Nucleus accumbens (tissue), 56 donors: ENCODE measurements around the gene SUPT3H.
"Not testable (repeated sequence)": the region's sequence is repeated elsewhere in the genome, so short reads cannot be mapped to it uniquely, and the experiment has no call there.

ENCODE experiments used
- DNase-seq, 56 donors: peaks; one replicate each; lab custom pipeline; 2025; lab: John Stamatoyannopoulos, UW

Gene SUPT3H

DNA sequence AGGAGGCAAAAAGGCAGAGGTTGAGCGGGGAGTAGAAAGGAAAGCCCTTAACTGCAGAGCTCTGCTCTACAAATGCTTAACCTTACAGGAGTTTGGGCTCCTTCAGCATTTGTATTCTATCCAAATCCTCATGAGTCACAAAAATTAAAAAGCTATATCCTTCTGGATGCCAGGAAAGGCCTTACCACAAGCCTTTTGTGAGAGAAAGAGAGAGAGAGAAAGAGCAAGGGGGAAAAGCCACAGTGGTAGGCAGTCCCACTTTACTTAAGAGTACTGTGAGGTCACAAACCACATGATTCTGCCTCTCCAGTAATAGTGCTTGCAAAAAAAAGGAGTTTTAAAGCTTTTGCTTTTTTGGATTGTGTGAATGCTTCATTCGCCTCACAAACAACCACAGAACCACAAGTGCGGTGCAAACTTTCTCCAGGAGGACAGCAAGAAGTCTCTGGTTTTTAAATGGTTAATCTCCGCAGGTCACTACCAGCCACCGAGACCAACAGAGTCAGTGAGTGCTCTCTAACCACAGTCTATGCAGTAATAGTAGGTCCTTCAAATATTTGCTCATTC lies 49.7 kb downstream of the SUPT3H start, which contains the start of gene RUNX2:
TSS of gene RUNX2 (plus strand) at position 375 of the 567 bp plus-strand sequence. CDS start 397 bp downstream, outside the sequence.
- DNase-seq = peak in 1 of 56 donors; percentile 42

DNA sequence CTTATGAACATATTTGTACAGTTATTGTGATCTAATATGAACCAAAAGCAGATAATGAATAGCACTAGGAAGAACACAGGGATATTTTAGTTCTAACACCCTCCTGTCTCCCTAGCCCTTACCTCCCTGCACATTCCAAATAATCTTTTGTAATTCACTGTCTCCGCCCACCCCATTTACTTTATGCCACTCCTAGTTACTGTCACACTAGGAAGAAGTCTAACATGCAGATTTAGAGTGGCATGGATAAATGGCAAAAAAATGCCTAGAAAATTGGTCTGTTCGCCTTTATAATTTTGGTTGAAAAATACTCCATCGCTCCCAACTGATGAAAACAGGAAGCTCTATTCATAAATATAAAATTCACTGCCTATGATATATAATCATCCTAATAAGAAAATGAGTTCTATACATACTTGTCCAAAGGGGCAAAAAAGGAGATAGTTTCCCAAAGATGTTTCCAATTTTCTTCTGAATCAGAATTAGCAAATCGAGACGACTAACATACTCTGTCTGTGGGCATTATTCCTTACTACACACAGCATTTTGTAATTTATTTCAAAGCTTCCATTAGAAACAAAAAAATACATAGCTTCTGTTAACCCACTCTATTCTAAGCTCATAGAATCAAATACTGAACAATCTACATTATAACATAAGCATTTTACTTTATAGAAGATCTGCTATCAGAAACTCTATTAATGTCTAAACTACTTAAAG lies 50.9 kb downstream of the SUPT3H start:
- DNase-seq = no peak

DNA sequence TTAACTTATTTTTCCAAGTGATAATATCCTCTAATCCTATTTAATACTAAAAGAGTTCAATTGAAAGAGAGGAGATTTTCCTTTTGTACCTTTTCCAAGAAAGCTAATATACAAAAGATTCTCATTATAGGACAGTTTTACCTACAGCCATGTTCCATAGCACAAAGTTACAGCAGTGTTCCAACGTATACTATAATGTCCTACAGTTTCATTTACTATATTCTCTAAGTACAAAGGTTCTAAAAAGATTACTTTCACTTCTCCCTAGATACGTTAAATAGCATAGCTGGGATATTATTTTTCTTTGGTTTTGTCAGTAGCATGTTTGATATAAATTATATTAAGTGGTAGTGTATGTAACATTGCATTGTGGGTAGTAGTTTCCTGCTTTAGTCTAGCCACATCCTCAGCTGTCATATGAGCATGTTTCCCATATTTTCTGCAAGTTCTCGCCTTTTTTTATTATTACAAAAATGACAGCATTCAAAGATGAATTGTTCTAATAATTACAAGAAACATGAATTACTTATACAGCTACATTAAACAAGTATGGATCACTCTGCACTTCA lies 54.0 kb downstream of the SUPT3H start:
- no peak for DNase-seq

DNA sequence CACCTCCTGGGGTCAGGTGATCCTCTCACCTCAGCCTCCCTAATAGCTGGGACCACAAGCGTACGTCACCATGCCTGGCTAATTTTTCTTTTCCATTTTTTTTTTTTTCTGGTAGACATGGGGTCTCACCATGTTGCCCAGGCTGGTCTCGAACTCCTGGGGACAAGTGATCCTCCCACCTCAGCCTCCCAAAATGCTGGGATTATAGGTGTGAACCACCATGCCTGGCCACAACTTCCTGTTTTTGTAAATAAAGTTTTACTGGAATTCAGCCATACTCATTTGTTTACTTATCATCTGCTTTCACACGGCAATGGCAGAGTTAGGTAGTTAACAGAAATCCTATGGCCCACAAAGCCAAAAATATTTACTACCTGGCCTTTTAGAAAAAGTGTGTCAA lies 57.4 kb downstream of the SUPT3H start:
- no peak for DNase-seq

DNA sequence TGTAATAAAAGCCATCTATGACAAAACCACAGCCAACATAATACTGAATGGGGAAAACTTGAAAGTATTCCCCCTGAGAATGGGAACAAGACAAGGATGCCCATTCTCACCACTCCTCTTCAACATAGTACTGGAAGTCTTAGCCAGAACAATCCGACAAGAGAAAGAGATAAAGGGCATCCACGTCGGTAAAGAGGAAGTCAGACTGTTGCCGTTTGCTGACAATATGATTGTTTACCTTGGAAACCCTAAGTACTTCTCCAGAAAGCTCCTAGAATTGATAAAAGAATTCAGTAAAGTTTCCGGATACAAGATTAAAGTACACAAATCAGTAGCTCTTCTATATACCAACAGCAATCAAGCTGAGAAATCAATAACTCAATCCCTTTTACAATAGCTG lies 63.6 kb downstream of the SUPT3H start:
- no peak for DNase-seq

DNA sequence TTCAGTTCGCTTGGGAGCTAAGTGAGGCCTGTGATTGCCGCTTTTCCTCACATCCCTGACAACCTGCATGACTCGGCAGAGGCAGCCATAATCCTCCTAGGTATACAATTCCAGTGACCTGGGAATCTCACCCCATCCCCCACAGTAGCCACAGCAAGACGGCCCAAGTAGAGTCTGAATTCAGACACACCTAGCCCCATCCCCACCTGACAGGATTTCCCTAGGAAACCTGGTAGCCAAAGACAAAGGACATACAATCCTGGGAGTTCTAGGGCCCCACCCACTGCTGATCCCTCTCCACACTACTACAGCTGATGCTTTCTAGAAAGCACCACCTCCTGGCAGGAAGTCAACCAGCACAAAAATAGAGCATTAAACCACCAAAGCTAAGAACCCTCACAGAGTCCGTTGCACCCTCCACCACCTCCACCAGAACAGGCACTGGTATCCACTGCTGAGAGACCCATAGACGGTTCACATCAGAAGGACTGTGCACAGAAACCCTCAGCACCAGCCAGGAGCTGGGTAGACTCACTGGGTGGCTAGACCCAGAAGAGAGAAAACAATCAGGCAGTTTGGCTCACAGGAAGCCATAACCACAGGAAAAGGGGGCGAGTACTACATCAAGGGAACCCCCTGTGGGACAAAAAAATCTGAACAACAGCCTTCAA lies 67.5 kb downstream of the SUPT3H start:
- no peak for DNase-seq

DNA sequence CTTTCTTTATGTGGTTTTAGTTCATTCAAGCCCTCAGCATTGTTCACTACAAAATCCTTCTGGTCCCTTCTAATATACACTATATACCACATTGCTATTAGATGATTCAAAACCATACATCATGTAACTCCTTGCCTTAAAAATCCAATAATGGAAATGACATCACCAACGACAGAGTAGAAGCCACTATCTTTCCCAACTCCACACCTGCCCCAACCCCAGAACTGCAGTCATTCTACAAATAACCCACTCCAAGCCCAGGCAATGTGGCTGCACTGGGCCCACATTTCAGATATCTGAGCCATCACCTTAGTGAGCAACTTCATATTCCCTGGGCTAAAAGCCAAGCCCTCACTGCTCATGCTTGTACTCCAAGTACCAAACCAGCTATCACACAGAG lies 72.2 kb downstream of the SUPT3H start:
- no peak for DNase-seq

DNA sequence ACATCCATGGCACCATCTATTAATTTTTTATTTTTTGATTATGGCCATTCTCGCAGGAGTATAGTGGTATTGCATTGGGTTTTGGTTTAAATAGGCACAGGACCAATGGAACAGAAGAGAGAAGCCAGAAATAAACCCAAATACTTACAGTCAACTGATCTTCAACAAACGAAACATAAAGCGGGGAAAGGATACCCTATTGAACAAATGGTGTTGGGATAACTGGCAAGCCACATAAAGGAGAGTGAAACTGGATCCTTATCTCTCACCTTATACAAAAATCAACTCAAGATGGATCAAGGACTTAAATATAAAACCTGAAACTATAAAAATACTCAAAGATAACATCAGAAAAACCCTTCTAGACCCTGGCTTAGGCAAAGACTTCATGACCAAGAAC lies 74.9 kb downstream of the SUPT3H start:
- no peak for DNase-seq

DNA sequence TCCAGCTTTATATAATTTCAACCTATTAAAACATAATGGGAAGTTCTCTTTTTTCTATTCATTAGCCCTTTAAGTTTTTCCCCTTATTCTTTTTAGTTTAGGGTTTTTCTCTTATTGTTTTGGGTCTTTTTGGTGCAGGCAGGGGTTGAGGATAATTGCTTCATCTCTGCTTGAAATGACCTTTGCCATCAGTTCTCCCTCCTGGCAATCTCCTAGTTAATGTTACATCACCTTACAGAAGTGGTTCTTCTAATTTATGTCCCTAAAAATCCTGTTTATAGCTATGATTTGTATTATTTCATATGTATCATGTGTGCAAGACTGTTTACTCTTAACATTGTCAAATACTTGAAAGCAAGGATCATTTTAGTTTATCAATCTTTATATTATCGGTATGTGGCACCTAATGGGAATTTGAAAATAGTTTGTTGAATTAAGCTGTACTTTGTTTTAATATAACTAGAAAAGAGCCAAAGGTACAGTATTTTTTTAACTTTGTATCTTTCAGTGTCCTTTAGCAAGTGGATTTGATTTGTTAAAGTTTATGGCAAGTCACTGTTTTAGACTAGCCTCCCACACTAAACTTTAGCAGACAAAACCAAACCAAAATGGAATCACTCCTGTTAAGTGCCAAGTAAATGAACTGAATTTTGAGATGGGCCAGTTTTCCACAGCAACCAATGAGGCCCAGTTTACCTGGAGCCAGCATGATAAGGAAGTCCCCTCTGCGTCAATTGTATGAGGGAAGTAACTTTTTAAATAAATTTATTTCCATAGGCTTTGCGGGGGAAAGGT lies 76.2 kb downstream of the SUPT3H start:
- DNase-seq = no peak

DNA sequence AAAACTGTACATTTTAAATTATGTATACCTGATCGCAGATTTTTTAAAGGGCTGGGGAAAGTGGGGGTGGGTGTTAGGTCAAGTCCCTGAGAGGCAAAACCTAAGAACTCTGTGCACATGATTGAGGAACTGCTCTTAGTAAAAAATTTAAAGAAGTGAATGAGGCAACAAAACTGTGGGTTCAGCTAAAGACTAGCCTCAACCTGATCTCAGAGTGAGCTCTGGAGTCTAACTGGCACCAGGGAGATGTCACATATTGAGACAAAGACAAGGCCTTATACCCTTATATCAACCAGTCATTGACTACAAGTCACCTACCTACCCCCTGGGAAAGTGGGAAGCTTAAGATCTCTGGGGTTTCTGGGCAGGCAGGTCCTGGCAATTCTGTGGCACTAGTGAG lies 77.0 kb downstream of the SUPT3H start:
- DNase-seq = no peak

DNA sequence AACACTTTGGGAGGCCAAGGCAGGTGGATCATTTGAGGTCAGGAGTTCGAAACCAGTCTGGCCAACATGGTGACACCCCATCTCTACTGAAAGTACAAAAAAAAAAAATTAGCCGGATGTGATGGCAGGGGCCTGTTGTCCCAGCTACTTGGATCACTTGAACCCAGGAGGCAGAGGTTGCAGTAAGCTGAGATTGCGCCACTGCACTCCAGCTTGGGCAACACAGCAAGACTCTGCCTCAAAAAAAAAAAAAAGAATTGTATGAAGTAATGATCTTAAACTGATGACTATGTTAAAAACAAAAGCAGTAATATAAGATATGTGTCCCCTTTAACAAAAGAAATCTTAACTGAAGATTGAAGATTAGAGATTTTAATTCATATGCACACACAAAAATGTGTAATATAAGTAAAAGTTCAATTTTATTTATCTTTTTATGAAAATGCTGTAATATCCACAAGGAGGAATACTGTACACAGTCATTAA lies 78.6 kb downstream of the SUPT3H start:
- no peak for DNase-seq

DNA sequence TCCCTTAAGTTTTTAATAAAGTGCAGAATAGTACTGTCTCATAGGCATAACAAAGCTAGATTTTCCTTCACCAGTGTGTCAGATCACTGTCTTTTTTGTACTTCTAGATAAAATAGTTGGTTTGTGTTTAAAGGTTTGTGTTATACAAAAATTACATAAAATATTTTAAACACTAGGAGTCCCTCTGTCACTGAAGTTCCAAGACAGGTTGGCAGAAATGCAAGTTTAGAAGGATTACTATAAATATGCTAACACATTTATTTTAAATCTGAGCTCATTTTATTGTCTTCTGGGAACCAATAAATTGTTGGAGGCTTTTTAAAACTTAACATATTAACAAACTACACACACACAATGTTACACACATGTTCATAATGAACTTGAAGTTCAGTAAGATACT lies 80.4 kb downstream of the SUPT3H start:
- DNase-seq = no peak

DNA sequence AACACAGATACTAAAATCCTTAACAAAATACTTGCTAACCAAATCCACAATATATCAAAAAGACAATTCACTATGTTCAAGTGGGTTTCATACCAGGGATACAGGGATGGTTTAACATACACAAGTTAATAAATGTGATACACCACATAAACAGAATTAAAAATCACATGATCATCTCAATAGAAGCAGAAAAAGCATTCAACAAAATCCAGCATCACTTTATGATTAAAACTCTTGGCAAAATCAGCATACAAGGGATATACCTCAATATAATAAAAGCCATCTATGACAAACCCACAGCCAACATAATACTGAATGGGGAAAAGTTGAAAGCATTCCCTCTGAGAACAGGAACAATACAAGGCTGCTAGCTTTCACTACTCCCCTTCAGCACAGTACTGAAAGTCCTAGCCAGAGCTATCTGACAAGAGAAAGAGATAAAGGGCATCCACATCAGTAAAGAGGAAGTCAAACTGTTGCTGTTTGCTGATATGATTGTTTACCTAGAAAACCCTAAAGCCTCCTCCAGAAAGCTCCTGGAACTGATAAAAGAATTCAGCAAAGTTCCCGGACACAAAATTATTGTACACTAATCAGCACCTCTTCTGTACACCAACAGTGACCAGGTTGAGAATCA lies 83.6 kb downstream of the SUPT3H start:
- DNase-seq = not testable (repeated sequence)

DNA sequence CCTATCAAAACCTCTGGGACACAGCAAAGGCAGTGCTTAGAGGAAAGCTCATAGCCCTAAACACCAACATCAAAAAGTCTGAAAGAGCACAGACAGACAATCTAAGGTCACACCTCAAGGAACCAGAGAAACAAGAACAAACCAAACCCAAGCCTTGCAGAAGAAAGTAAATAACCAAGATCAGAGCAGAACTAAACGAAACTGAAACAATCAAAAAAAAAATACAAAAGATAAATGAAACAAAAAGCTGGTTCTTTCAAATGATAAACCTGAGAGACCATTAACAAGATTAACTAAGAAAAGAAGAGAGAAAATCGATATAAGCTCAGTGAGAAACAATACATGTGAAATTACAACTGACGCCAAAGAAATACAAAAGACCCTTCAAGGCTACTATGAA lies 84.4 kb downstream of the SUPT3H start:
- no peak for DNase-seq

DNA sequence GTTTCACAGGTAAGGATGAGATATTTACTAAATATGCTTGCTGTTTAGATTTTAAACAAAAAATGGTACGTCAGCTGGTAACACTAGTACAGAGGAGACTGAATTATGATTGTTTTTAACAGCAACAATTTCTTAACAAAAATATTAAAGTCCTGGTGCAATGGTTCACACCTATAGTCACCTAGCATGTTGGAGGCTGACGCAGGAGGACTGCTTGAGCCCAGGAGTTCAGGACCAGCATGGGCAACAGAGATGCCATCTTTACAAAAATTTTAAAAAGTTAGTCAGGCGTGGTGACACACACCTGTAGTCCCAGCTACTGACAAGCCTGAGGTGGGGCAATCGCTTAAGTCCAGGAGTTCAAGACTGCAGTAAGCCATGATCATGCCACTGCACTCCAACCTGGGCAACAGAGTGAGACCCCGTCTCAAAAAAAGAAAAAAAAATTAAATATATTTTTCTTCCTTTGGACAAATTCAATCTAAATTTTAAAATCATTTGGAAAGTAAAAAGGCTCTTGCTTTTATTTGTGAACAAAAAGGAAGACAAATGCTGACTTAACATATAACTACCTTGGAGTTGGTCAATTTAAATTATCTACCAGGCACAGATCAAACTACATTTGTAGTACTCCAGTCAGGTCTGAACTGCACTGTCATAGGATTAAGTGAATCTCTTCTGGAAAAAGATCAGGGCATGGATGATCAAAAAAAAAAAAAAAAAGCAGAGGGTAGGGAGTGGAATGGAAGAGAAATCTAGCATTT lies 87.8 kb downstream of the SUPT3H start:
- DNase-seq = no peak

DNA sequence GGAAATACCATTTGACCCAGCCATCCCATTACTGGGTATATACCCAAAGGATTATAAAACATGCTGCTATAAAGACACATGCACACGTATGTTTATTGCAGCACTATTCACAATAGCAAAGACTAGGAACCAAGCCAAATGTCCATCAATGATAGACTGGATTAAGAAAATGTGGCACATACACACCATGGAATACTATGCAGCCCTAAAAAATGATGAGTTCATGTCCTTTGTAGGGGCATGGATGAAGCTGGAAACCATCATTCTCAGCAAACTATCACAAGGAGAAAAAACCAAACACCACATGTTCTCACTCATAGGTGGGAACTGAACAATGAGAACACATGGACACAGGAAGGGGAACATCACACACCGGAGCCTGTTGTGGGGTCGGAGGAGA lies 91.0 kb downstream of the SUPT3H start:
- DNase-seq = not testable (repeated sequence)

DNA sequence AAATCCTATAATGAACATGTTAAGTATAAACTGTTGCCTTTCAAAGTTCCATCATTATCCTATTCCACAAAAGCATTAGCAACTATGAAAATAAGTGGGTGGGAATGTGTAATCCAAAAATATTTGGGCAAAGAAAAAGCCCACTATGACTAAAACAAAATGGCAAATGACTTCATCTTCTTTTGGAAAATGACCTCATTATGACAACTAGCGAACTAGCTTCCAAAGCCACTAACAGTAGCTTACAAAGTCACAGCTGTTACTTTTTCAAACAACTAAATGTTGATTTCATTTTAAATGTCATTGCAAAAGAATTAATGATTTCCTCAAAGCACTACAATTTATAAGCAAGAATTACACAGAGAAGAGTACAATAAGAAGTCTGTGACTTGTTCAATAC lies 99.4 kb downstream of the SUPT3H start:
- DNase-seq = no peak

DNA sequence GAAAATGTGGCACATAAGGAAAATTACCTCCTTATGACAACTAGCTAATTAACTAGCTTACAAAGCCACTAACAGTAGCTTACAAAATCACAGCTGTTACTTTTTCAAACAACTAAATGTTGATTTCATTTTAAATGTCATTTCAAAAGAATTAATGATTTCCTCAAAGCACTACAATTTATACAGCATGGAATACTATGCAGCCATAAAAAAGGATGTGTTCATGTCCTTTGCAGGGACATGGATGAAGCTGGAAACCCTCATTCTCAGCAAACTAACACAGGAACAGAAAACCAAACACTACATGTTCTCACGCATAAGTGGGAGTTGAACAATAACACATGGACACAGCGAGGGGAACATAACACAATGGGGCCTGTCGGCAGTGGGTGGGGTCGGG lies 100.0 kb downstream of the SUPT3H start:
- DNase-seq = not testable (repeated sequence)

DNA sequence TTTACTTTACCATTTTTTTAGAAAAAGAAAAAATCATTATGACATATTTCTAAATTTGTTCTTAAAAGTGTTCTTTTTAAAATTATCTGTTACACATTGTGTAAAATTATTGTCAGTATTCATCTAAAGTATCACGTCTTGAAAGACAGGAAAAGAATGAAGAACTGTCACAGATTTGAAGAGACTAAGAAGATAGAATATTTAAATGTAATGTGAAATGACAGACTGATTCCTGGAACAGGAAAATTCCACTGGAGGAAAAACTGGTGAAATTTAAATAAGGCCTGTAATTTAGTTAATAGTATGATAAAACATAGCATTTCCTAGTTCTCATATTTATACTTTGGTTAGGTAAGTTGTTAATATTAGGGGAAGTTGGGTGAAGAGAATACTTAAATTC lies 102.4 kb downstream of the SUPT3H start:
- no peak for DNase-seq
